COR-L47 (cell line): Measurements from ENCODE around the gene BNIP5.

Source experiments
- DNase-seq: peaks from one replicate; lab custom pipeline; 2025; lab: John Stamatoyannopoulos, UW

Gene BNIP5

DNA sequence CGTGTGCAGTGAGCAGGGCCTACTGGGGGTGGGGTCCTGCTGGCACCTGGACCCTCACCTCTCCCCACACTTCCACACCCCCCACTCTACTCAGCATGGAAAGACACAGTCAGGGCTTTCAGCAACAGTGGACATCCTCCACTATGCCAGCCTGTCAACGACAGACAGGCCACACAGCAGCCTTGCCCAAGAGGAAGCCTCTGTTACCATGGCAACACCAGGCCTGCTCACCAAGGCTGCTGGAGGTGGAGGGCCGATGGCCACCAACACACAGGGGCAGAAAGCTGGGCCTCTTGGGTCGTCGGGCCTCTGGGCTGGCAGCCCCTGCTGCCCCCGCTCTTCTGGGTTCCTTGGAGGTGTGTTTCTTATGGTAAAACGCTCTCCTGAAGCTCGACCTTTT, 13.6 kb downstream of the BNIP5 start:
- peak; percentile 30 for DNase-seq

DNA sequence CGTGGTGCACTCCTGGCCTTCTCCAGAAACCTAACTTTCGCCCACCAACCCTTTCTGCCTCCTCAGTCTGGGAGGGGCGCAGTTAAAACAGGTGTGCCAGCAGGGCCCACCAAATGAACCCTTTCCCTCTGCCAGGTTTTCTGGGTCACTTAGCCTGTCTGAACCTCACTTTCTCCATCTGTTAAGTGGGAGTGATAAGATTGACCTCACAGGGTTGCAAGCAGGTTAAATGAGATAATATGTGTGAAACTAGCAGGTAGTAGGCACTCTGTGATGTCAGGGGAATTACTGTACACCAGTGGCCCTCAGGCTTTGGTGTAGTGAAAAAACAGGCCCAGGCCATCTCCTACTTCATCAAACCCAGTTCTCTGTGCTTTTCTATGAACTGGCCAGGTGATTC, 14.1 kb downstream of the BNIP5 start:
- no peak for DNase-seq

DNA sequence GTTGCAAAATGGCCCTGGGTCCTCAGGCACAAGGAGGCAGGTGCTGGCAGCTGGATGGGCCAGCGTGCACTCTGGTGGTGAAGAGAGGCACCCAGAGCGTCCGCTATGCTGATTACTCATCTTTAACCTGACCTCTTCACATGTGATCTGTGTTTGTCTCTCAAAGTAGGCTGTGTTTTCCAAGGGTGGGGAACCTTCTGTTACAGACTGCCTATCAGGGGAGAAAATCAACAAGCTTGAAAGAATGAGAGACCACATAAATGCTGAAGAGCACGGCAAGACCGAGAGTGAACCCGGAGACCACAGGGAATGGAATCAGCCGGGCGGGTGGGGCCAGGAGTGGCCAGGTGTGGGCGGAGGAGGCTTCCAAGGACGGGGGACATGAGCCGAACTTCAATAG, 16.2 kb downstream of the BNIP5 start:
- no peak for DNase-seq

DNA sequence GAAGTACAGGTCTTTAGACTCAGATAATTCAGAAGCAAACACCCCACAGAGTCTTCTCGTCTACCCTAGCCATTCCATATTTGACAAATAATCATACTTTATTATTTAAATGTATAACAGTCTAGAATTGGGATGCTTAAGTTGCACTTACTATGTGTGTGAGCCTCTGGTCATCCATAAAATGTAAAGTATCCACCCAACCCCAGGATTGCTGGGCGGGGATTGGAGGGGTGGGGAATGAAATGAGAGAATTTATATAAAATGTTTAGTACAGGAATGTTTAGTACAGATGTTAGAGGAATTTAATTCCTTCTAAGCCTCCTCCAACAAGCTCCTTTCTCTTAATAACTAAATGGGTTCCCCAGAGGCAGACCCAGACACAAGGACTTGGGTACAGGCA, 16.9 kb downstream of the BNIP5 start:
- DNase-seq: no peak

DNA sequence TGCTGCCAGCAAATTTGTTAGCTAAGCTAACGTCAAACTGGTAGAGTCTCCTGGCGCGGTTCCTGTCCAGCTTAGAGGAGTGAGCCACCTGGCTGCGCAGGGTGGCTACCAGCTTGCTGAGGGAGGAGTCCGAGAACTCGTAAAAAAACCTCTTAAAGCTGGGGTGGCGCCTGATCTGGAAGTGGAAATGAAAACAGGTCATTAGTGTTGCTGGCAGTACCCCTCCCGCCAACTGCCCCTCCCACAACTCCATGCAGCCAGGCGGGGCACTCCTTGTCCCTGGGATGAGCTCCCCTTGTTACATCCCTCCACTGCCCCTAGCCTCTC, 17.3 kb downstream of the BNIP5 start:
- peak; percentile 91 for DNase-seq

DNA sequence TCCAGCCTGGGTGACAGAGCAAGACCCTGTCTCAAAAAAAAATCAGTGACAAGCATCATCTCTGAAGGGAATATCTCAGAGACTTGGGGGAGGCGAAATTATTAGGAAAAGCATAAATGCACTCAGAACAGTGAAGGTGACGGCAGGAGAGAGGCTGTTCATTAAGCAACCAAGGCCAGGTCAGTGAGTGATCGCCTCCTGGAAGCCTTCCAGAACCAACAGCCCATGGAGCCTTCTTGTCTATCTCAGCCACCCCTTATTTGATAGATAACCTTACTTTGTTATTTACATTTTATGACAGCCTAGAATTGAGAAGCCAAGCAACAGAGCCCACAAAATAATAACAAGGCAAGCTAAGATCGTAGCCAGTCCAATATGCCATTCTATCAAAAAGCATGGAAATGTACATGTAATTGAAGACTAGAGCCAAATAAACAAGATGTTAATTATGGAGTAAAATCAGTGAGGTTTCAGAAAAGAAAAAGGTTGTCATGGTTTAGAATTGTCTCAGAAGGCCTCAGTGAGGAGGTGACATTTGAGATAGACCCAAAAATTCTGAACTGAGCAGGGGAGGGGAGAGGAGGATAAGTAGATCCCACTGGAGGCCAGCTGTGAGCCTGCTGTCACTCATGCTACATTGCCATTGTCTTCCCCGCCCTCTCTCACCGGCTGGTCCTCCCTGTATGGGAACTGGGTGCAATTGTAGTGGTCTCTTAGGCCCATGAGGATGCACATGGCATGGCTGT, 17.8 kb downstream of the BNIP5 start:
- DNase-seq: no peak

DNA sequence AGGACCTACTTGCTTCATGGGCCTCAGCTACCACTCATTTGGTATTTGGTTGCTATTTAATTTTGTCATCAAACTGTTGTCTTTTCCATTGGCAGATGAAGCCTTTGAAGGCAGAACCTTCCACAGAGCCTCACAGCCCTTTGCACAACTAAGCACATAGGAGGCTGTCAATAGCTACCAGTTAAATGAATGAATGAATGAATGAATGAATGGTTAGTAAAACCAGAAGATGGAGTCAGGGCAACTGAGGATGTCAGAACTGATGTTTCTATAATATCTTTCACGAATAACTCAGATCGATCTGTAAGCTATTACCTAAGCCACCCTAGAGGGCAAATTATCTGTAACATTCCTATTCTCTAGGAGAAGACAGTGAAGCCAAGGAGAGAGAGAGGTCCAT, 19.1 kb downstream of the BNIP5 start:
- DNase-seq: no peak

DNA sequence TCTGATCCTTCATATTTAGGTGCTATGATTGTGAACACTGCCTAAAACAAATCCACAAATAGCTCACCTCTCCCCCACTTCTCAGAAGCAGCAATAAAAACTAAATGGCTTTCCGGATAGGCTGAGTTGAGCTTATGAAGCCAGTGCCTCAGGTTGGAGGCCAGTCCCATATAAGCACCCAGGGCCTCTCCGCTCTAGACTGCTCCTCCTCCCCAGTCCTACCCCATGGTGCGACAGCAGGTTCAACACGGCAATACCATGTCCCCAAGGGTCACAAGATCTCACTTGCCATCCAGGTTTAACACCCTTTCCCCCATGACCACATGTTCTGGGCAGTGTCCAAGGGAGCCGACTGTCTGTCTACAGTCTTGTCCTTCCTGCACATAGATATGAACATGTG, 20.8 kb downstream of the BNIP5 start:
- no peak for DNase-seq

DNA sequence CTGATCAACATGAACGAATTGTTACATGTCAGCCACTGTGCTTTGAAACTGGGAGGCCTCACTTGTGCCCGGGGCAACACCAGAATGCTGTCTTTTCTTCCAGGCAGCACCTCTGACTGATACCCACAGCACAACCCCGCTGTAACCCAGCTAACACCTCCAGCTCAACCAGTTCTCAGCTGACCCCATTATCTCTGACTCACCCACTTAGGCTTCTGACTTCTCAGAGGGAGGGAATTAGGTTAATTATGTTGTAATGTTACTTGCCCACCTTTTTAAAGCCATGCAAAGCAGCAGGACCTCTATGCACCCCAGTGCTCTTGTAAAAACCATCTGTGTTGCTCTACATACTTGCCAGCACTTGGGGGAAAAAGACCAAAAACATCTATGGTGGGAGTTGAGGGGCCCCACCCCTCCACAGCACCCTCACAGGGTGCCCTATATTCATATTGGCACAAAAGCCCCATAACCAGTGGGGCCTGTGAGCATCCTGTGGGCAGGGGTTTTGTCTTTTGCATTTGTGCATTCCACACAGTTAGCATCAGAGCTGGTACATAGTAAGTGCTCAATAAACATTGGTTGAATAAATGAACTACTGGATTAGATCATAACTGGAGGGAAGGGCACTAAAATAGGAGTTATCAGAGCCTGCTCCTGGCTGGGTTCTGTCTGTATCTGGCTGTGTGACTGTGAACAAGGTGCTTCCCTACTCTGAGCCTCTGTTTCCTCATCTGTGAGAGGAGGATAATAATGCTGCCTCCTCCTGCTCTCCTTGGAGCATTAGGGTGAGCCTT, 22.3 kb downstream of the BNIP5 start:
- no peak for DNase-seq

DNA sequence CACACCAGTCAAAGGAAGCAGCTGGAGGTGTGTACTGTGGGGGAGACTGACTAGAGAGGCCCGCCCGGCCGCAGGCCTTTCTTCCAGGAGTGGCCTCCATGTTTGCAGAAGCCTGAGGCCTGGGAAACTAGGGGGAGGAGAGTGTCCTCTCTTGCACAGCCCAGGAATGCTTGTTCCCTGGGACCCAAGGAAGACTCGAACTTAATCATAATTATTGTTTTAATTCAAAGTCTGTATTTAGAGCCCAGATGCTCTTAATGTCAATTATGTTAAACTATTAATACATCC, 23.1 kb downstream of the BNIP5 start:
- no peak for DNase-seq

DNA sequence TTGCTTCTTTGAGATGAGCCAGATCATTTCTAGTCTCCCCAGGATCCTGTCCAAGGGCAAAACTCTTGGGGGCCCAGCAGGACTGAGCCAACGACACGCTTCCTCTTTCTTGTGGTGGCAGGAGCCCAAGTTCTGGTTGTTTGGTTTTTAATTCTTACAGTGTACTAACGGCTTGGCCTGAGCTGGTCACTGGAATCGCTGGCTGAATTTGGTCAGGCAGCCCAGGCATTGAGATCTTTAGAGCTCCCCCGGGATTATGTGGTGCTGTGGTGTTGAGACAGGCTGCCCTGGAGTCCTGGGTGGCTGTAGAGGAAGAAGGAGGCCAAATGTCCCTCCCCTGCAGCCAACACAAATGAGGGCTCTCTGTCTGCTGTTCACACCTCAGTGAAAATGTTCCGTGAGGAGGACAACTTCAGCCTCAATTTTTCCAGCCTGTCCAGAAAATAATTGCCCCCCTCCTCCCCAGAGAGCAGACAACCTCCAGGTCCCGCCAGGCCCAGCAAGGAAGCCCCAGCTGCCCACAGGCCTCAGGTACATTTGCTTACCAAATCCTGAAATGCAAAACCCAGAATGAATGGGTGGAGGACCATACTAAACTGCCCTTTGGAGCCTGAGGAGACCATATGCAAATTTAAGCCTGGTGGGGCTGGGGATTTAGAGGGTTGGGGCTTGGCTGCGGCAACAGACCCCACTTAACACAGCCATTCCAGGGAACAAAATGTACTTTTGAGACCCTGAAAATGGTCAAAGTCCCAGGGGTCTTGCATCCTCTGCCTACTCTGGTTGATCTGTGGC, 23.6 kb downstream of the BNIP5 start:
- no peak for DNase-seq

DNA sequence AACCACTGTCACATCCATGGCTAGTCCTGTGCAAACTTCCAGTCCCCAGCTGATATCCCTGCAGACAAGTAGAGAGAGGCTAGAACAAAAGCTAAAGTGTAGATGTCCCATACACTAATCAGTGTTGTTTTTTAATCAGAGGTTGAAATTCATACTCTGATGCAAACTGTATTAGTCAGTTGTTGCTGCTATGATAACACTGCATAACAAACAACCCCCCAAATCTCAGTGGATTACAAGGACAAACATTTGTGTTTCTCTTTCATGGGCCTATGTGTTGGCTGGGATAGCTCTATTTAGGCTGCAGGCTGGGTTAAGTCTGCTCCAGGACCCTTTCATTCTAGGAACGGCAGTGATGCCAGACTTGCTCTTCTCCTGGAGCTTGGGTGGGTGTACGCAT, 26.8 kb downstream of the BNIP5 start:
- DNase-seq: no peak

DNA sequence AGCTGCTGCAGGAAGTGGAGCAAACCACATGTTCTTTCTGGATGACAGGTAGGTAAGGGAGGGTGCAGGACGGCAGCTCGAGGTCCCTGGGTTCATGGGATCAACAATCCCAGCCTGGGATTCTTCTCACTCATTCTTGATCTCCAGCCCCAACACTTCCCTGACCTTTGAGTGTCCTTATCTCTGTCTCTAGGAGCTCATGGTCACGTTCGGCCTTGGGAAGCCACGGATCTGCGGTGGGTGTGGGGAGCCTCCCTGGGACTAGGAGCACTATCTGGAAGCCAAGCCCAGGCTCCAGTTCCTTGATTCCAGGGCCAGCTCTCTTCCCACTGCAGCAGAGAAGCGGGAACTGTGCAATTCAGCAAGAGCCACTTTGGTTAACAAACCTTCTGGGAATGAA, 27.5 kb downstream of the BNIP5 start:
- DNase-seq: no peak

DNA sequence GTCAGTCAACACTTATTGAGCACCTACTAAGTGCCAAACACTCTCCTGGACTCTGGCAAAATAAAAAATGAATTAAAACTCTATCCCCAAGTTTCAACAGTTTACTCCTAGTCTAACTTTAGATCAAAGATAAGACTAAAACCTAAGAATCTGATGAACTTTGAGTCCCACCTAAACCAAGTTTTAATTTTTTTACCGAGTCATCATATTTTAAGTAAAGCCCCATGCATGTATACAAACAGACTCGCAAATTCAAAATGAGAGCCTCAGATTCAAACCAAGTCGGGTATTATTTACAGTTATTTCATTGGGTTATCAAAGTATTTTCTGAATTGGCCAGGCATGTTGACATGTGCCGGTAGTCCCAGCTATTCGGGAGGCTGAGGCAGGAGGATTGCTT, 28.2 kb downstream of the BNIP5 start:
- DNase-seq: no peak

DNA sequence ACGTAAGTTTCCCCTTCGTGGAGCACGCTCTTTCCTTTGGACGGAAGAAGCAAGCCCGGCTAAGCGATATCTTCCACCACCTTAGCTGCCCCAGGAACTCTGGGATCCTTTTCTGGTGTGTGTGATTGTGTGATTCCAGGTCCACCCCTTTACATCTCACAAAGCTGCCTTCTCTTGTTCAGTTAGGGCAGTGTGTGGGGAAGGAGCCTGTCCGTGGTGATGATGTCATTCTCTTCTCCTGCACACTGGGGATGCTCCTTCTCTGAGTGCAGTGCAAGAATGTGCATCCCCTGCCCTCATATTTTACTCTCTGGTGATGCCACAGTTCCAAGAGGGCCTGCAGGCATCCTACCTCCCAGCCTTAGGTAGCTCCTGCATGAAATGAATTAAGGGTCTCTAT, 30.3 kb downstream of the BNIP5 start:
- DNase-seq: no peak

DNA sequence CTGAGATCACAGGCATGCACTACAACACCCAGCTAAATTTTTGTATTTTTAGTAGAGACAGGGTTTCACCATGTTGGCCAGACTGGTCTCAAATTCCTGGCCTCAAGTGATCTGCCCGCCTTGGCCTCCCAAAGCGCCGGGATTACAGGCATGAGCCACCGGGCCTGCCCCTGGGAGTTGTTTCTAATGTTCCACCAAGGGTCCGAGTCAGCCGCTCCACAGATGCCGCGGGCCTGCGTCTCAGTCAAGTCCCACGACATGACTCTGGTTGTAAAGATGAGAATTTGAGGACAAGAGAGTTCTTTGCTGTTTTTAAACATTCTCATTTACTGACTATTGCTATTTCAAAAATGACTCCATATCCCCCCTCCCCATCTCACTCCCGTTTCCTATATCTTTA, 30.8 kb downstream of the BNIP5 start:
- DNase-seq: no peak

DNA sequence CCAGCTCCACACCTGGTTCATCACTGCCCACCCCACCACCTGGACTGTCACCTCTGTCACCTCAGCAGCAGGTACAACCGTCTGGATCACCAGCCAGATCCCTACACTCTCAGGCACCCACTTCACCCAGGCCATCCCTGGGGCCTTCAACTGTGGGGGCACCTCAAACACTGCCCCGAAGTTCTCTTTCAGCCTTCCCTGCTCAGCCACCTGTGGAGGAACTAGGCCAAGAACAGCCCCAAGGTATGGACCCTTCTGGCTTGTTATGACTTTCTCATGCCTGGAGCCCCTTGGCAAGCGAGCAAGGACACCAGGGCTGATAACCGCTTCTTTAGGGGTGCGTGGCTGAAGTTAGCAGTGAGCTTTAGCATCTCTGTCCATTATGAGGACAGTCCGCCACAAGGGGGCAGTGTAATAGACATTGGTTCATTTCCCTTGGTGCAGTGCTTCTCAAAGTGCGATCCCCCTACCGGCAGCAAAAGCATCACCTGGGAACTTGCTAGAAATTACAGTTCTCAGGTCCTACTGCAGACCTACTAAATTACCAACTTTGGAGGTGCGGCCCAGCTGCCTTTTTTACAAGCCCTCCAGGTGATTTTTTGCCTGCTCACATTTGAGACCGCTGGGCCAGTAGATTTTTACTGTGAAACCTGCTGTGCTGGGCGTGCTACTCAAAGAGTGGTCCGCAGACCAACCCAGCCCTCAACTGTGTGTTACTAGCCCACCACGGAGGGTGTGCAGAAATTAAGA, 34.3 kb downstream of the BNIP5 start:
- DNase-seq: peak; percentile 89

DNA sequence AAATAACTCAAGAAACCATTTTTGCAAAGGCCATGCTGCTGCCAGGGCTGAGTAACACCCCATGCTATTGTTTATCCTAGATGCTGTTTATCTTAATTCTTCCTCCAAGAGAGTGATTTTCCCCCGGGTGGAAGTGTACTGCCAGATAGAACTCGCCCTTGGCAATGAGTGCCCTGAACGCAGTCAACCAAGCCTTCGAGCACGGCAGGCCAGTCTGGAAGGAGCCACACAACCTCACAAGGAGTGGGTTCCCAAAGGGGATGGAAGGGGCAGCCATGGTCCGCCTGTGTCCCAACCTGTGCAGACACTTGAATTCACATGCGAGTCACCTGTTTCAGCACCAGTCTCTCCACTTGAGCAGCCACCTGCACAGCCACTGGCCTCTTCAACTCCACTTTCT, 34.9 kb downstream of the BNIP5 start:
- no peak for DNase-seq

DNA sequence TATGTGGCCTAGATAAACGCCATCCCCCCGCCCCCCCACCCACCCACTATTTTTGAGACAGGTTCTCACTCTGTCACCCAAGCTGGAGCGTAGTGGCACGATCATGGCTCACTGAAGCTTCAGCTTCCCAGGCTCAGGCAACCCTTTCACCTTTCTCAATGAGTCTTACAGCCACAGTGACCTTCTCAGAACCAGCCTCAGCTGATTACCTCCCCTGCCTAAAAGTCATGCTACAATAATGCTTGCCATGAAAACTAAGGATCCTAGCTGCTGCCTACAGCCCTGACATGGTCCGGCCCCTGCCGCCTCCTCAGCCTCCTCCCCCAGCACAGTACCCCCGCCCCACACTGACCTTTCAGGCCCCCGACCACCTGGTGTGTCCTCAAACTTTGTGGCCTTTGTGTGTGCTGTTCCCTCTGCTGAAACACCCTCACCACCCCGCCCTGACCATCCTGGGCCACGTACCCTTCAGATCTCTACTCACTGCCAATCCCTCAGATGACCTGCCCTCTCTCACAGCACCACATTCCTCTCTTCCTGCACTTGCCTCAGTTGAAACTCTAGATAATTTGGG, 35.5 kb downstream of the BNIP5 start:
- no peak for DNase-seq

DNA sequence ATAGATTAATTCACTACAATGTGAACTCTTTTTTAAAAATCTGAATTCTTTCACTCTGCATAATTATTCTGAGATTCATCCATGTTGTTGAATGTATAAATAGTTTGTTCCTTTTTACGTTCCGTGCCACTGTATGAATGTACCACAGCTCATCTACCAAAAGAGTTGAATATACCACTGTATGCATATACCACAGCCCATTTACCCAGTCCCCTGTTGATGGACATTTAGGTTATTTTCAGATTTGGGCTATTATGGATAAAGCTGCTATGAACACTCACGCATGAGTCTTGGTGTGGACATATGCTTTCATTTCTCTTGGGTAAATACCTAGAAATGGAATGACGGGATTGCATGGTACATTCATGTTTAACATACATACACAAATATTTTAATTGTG, 38.7 kb downstream of the BNIP5 start:
- no peak for DNase-seq

DNA sequence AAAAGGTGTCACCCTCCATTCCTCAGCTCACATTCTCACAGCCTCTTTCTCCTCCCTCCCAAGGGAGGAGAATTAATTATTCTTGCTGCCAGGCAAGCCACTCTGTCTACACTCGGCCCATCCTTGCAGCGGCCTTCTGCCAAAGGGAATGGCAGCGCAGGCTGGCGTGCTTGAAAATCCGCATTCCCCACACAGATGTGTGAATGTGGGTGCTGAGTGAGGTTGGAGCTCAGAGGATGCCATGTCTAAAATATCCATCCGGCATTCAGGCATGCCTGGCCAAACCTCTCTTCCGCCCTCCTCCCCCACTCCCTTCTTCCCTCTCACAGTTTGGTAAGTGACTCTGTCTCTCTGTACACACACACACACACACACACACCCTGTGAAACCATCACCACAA, 39.2 kb downstream of the BNIP5 start:
- no peak for DNase-seq

DNA sequence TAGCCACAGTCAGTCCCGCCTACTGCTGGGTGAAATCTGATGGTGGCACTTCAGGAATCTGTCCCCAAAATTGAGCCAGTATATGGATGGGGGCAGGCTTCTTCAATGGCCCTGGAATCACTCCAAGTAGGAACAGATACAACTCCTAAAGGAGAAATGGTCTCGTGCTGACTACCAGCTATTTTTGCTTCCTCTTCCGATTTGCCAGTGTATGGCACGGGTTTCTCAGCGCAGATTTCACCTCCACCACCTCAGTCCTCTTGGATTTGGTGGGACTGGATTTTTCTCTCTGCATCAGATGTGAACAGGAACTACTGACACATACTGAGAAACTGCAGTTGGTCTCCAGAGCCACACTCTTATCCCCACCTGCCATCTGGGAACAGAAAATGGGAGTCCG, 39.6 kb downstream of the BNIP5 start:
- no peak for DNase-seq
